Ramos (cell line): ENCODE data around the gene NACA2.
"Not testable (repeated sequence)": the region's sequence is repeated elsewhere in the genome, so short reads cannot be mapped to it uniquely, and the experiment has no call there.

Experiments
- in situ Hi-C: fragments of 300-500 bp; cut with MboI; formaldehyde crosslinking; loops from one replicate; pipeline ENCODE4 v1.14.3; 2022; ENCODE audit warnings: low sequenced_read_pairs; ENCODE audit not compliant: unreplicated experiment

NACA2 gene

GRCh38 chr17:61605692-61606091 lies 14.7 kb upstream of the NACA2 start:
- in situ Hi-C loops = no loop called here

DNA sequence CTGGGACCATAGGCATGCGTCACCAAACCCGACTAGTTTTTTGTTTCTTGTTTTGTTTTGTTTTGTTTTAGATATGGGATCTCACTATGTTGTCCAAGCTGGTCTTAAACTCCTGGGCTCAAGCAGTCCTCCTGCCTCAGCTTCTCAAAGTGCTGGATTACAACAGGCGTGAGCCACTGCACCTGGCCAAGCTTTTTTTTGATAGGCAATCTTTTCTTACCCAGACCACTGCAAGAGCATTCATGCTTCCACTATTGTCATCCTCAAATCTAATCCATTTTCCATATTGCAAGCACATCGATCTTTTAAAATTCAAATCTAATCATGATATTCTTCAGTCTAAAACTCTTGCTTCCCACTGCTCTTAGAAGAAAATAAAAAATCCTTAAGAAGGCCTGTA lies 10.3 kb upstream of the NACA2 start:
- in situ Hi-C loops = no loop called here

DNA sequence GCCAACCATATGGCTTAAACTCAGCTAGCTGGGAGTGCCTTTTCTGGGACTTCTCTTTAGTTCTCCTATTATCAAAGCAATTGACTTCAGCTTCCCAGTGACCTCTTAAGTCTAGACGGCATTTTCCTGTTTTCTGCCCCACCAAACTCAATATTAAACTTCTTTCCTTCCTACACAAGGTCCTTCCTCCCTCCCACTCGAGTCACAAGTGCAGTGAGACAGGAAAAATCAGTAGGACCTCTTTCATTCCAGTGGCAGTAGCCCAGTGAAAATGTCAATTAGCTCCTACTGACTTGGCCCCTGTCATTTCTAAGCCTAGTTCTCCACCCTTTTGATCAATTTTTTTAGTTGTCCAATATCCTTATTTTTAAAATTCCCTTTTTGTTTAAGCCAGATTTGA lies 9.6 kb upstream of the NACA2 start:
- in situ Hi-C loops = no loop called here

DNA sequence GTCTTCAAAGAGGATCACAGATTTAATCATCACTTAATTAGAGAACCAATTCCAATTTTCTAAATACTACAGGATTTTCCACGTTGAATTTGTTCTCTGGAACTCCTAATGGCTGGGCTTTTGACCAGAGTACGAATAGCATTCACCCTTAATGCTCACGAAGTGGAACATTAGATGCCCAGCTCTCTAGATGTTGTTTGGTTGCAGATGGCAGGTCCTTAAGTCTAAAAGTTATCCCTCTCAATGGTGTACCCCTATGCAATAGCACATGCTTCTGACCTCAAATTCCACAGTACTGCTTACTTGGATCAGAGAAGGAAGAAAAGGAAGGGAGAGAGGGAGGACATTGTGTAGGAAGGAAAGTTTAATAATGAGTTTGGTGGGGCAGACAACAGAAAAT lies 8.6 kb upstream of the NACA2 start:
- in situ Hi-C loops = no loop called here

DNA sequence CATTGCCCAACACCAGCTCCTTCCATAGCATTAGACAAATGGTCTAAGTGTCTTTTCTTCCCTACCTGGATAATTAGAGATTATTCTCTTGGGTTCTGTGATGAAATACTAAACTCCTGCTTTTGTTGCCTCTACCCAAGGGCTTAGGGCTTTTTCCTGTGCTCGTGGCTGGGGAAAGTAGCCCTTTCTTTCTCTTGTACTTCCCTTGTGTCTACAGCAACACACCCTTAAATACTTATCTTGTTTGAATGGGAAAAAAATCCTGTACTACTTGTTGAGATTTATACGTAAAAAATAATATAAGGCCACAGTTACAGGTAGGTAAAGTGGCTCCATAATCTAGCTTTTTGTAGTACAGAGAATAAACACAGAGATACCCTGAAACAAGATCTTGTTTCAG lies 7.0 kb upstream of the NACA2 start:
- in situ Hi-C loops = no loop called here

DNA sequence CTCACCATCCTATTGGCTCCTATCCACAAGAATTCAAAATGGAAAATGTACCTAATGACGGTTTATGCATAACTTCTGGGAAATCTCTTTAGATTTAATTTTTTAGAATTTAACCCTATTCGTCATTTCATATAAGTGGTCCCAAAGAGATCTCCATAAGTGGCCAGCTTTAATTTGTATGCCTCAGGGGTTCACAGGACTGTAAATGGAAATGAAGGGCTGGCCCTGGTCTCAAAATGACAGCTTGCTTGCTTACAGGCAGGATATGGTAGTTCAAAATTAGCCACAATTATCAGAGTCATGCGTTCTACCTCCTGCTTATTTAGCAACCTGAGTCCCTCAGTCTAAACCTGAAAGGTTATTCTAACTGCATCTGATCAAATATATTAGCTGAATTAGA lies 6.6 kb upstream of the NACA2 start:
- in situ Hi-C loops = no loop called here

DNA sequence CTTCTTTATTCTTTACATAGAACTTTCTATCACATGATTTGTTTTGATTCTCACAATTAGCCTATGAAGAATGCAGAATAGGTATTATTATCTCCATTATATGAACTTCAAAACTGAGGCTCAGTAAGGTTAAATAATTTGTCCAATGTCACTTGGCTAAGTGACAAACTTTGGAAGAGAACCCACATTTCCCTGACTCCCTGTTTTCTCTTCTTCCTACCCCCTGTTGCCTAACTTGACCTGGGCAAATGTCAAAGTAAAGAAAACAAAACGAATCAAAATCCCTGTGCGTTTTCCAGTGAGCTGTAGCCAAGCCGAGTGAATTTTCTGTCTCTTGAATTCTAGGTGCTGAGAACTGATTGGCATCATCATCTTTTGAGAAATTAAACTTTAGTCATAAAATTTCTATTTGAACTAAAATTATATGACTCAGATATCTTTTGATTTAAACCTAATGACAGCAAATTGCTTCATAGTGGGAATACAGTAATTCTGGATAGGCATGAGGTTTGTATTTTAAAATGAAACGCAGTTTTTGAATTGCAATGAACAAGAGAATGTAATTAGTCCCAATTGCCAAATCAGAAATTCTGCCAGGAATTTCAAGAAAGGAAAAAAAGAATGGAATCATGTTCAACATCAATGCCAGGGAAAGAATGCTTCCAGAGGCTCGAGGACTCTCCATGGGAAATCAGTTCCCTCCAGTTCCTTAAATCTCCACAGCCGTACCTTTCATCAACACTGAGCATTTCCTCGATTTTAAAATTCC lies 4.6 kb upstream of the NACA2 start:
- in situ Hi-C loops = no loop called here

GRCh38 chr17:61594294-61594825 lies 3.3 kb upstream of the NACA2 start:
- in situ Hi-C loops = no loop called here

DNA sequence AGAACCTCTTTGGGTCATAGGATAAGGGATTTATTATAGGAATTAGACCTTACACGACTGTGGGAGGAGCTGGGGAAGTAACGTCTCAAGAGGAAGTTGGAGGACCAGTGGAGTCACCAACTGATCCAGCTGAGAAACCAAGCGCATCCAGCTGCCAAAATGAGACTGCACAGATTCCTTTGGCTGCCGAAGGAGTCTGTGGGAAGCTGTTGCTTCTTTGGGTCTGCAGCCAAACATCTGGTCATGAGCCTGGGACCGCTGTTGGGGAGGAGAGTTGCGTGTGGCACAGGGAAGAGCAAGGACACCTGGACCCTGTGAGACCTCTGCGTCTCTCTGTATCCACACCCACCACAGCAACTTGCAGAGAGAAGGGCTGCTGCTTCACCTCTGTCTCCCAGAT lies 2.4 kb upstream of the NACA2 start:
- in situ Hi-C loops = no loop called here

DNA sequence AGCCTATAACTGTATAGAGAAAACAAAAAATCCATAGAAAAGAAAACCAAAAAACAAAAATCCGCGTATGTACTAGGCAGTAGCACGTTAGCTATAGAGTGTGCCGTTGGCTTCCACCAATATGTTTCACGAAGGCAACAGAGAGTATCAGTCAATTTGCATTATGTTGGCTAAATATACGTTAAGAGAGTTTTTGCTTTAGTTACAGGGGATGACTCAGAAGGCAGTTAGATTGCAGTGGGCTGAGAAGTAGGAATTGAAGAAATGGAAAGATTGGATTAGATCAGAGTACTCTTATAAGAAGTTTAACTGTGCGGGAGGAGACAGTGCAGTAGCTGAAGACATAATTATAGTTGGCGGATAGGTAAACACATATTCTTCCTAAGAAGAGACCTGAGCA lies 911 bp upstream of the NACA2 start:
- in situ Hi-C loops = no loop called here

GRCh38 chr17:61589990-61590389 lies 1.0 kb downstream of the NACA2 start:
- in situ Hi-C loops = no loop called here

GRCh38 chr17:61587807-61588660 lies 3.0 kb downstream of the NACA2 start:
- in situ Hi-C loops = no loop called here

GRCh38 chr17:61587242-61587641 lies 3.8 kb downstream of the NACA2 start:
- in situ Hi-C loops = no loop called here

DNA sequence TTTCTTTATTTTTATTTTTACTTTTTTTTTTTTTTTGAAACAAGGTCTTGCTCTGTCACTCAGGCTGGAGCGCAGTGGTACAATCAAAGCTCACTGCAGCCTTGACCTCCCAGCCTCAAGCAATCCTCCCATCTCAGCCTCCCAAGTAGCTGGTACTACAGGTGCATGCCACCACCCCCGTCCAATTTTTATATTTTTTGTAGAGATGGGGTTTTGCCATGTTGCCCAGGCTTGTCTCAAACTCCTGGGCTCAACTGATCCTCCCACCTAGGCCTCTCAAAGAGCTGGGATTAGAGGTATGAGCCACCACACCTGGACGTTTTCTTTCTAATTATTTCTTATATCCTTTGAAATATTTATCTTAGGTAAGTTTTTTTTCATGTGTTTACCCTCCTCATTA lies 4.4 kb downstream of the NACA2 start:
- in situ Hi-C loops = not testable (repeated sequence)

DNA sequence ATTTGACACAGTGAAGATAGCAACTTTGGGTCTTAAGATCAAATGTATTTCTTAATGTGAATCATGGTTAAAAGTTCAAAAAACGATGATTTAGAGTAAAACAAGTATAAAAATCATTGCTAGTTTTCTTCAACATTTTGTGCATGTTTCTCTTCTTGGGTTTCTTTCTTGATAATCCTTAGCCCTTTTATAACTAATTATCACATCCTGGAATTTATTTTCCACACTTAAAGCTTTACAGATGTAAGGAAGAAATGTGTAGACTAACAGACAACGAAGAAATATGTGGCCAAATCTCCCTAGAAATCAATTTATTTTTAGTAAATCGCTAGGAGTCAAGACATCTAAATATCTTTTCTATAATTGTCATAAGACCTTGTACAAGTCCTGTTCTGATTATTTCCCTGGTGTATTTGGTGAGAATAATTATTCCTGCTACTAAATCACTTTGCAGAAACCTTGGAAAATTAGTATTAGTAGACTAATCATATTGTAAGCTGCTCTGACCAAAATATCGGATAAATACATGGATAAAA lies 4.9 kb downstream of the NACA2 start:
- in situ Hi-C loops = no loop called here

DNA sequence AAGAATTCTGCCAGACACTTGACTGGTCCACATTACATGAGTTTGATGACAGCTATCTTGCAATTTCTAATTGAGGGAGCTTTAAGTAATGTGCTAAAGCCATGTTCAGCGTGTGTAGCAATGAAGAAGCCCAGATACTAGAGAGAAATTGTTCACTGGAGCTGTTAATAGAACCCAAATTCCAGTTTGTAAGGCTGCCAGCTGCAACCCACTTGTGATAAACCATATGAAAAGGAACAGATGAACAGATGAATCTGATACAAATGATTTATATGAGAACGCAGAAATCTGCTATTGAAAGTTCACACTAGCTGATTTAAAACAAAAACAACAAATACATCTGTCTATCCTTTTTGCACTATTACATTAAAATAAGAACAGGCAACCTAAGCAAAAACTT lies 6.2 kb downstream of the NACA2 start:
- in situ Hi-C loops = no loop called here

- in situ Hi-C loops = no loop called here
Observed at GRCh38 chr17:61584266-61584665, 6.8 kb downstream of the NACA2 start.

DNA sequence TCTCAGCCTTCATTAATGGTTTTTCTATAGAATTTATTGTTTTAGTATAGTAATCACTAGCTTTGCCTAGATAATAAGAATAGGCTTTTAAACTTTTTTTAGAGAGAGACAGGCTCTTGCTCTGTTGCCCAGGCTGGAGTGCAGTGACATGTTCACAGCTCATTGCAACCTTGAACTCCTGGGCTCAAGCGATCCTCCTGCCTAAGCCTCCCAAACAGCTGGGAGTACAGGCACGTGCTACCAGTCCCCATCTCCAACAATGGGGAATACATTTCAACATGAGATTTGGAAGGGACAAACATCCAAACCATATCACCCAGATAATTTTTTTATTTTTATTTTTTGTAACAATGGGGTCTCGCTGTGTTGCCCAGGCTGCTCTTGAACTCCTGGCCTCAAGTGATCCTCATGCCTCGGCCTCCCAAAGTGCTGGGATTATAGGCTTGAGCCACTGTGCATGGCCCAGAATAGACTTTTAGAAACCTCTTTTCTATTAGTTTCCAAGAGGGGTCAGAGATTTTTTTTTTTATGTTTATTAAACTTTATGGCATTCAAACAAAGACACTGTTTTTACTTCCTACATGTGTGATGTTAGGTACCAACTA lies 7.3 kb downstream of the NACA2 start:
- in situ Hi-C loops = no loop called here

- in situ Hi-C loops = no loop called here
Observed at GRCh38 chr17:61583242-61583641, 7.8 kb downstream of the NACA2 start.

DNA sequence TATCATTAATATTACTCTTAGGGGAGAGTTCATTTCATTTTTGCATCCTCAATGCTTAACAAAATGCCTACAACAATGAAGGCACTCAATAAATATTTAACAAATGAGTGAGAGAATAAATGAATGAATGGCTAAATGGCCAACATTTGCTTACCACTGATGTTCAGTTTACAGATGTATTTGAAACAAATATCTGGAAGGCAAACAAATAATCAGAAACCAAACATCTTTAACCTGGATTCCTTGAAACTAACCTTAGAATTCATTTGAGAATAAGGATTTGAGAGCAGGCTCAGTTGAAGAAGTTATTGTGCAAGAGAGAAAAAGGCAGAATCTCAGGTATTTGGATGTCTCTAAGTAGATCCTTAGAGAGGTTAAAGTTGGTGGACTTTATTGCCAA lies 8.4 kb downstream of the NACA2 start:
- in situ Hi-C loops = no loop called here
